ENCODE measurements around the gene FBXL17. TPM values are rescaled to one million over a fixed set of nuclear protein-coding genes. Genes with fewer than 3 reads are reported as not detected.

Gene FBXL17
- total RNA-seq, 1 experiment from 2014 or later: 8.8 TPM

GRCh38 chr5:108216890-108217289 is 165.0 kb downstream of the FBXL17 start:
- Histone ChIP-seq H3K27me3 (ENCODE audit: low read length) (no peaks in the 10 kb centered on the region), H3K9me3 (ENCODE audit: low read length) (no peaks in the 10 kb centered on the region), H3K27ac (ENCODE audit: low read length) (no peak overlapping the region), H3K4me1 (ENCODE audit: insufficient read depth, low read length) (peaks cover 20% of the 10 kb centered on the region), H3K9me2 (replicated peaks; ENCODE audit: low read length) (no peaks in the 10 kb centered on the region), H2AFZ (ENCODE audit: low read length) (no peak overlapping the region), H3K79me2 (ENCODE audit: low read length) (no peaks in the 10 kb centered on the region), H4K20me1 (ENCODE audit: low read length) (no peaks in the 10 kb centered on the region), H3F3A (ENCODE audit: low read length, unreplicated experiment) (no peaks in the 10 kb centered on the region), H3K36me3 (ENCODE audit: low read depth, low read length) (no peaks in the 10 kb centered on the region), H3K9ac (ENCODE audit: low read length) (no peak overlapping the region), H3K4me2 (ENCODE audit: low read length) (0 out of 2 replicates have a peak overlapping the region, but pooled peaks have one; percentile 0), H3K4me3 (ENCODE audit: low read length) (no peak overlapping the region)
- ATAC-seq: peak; percentile 90
- DNase-seq: peak; percentile 70
- intact Hi-C loops (cut with micrococcal nuclease): no loop called here
- BruUV-seq (replicated peaks): no TSS peak
- ChIA-PET CTCF (no interaction called here), POLR2A (ENCODE audit: unreplicated experiment) (no interaction called here)
- TF ChIP-seq CTCF (conservative IDR thresholded peaks at IDR 0.05; ENCODE audit: low read depth, low read length) (no peak), EZH2 (IDR thresholded peaks at IDR 0.05; ENCODE audit: low read length, unreplicated experiment) (no peak), EZH2phosphoT487 (IDR thresholded peaks at IDR 0.05; ENCODE audit: borderline replicate concordance, low read length) (no peak)

GRCh38 chr5:108214857-108215256 is 167.0 kb downstream of the FBXL17 start:
- ChIA-PET CTCF (no interaction called here), POLR2A (ENCODE audit: unreplicated experiment) (no interaction called here)
- no peaks in the 10 kb centered on the region for H3K79me2 ChIP-seq (ENCODE audit: low read length)
- no peaks in the 10 kb centered on the region for H3K9me2 ChIP-seq (replicated peaks; ENCODE audit: low read length)
- TF ChIP-seq EZH2 (IDR thresholded peaks at IDR 0.05; ENCODE audit: low read length, unreplicated experiment) (no peak), EZH2phosphoT487 (IDR thresholded peaks at IDR 0.05; ENCODE audit: borderline replicate concordance, low read length) (no peak), CTCF (conservative IDR thresholded peaks at IDR 0.05; ENCODE audit: low read depth, low read length) (no peak)
- BruUV-seq (replicated peaks): no TSS peak
- no peaks in the 10 kb centered on the region for H3K36me3 ChIP-seq (ENCODE audit: low read depth, low read length)
- H3K4me2 ChIP-seq (ENCODE audit: low read length): no peak overlapping the region
- no peaks in the 10 kb centered on the region for H4K20me1 ChIP-seq (ENCODE audit: low read length)
- intact Hi-C loops (cut with micrococcal nuclease): no loop called here
- no peak overlapping the region for H3K9ac ChIP-seq (ENCODE audit: low read length)
- no peaks in the 10 kb centered on the region for H3K9me3 ChIP-seq (ENCODE audit: low read length)
- H3K27ac ChIP-seq (ENCODE audit: low read length): no peak overlapping the region
- no peak overlapping the region for H3K4me3 ChIP-seq (ENCODE audit: low read length)
- H3F3A ChIP-seq (ENCODE audit: low read length, unreplicated experiment): no peaks in the 10 kb centered on the region
- peaks cover 20% of the 10 kb centered on the region for H3K4me1 ChIP-seq (ENCODE audit: insufficient read depth, low read length)
- no peaks in the 10 kb centered on the region for H3K27me3 ChIP-seq (ENCODE audit: low read length)
- no peak for DNase-seq
- ATAC-seq: no peak
- no peak overlapping the region for H2AFZ ChIP-seq (ENCODE audit: low read length)

GRCh38 chr5:108212775-108213346 is 169.0 kb downstream of the FBXL17 start:
- Histone ChIP-seq H3K4me1 (ENCODE audit: insufficient read depth, low read length) (peaks cover 20% of the 10 kb centered on the region), H3K27ac (ENCODE audit: low read length) (no peak overlapping the region), H3K4me3 (ENCODE audit: low read length) (no peak overlapping the region), H3K9me2 (replicated peaks; ENCODE audit: low read length) (no peaks in the 10 kb centered on the region), H3K27me3 (ENCODE audit: low read length) (no peaks in the 10 kb centered on the region), H3K9me3 (ENCODE audit: low read length) (no peaks in the 10 kb centered on the region), H3K79me2 (ENCODE audit: low read length) (no peaks in the 10 kb centered on the region), H3K4me2 (ENCODE audit: low read length) (peak overlapping the region; percentile 24; the same call in 1 of the 2 replicates), H3K36me3 (ENCODE audit: low read depth, low read length) (no peaks in the 10 kb centered on the region), H3F3A (ENCODE audit: low read length, unreplicated experiment) (no peaks in the 10 kb centered on the region), H3K9ac (ENCODE audit: low read length) (no peak overlapping the region), H2AFZ (ENCODE audit: low read length) (peak overlapping the region; percentile 57), H4K20me1 (ENCODE audit: low read length) (no peaks in the 10 kb centered on the region)
- no TSS peak for BruUV-seq (replicated peaks)
- intact Hi-C loops (cut with micrococcal nuclease): no loop called here
- CTCF ChIA-PET: no interaction called here
- POLR2A ChIA-PET (ENCODE audit: unreplicated experiment): no interaction called here
- DNase-seq (peak; percentile 75), ATAC-seq (peak; percentile 78)
- no peak for TF ChIP-seq EZH2 (IDR thresholded peaks at IDR 0.05; ENCODE audit: low read length, unreplicated experiment)
- no peak for TF ChIP-seq CTCF (conservative IDR thresholded peaks at IDR 0.05; ENCODE audit: low read depth, low read length)
- no peak for TF ChIP-seq EZH2phosphoT487 (IDR thresholded peaks at IDR 0.05; ENCODE audit: borderline replicate concordance, low read length)
